HepG2 (cell line): Measurements from ENCODE around the gene PIK3R5. TPM values are rescaled to one million over a fixed set of nuclear protein-coding genes. Genes with fewer than 3 reads are reported as not detected.
"Not testable (repeated sequence)": the region's sequence is repeated elsewhere in the genome, so short reads cannot be mapped to it uniquely, and the experiment has no call there.

Source experiments
- ATAC-seq: fragments of 200-7000 bp; cut with Tn5 transposase; 3 replicates; pipeline ENCODE4 v1.9.1; 2020; ENCODE audit warnings: mild to moderate bottlenecking, moderate library complexity
- BruUV-seq: library from RNA; stranded (reverse); fragments of 400-500 nt; replicated peaks from 2 replicates; lab custom pipeline; 2021; lab: Mats Ljungman, UMichigan
- CTCF ChIA-PET: fragments of 300-600 bp; formaldehyde crosslinking; extraction: SDS; loops from one replicate; lab custom pipeline; 2021; ENCODE audit warnings: low total read pairs, inconsistent platforms, low intra/inter-chr PET ratio; lab: Yijun Ruan, JAX
- POLR2A ChIA-PET: fragments of 350-600 bp; sonication (Branson Sonifier 250); formaldehyde crosslinking; loops from one replicate; lab custom pipeline; 2020; ENCODE audit warnings: antibody characterized with exemption, inconsistent platforms; lab: Yijun Ruan, JAX
- DNase-seq: peaks from one replicate; pipeline ENCODE4 v3.0.0-alpha.2; 2015; ENCODE audit warnings: low spot score
- FAIRE-seq: peaks from 3 replicates; lab custom pipeline; 2011; peaks lifted over from hg19 to GRCh38; lab: Jason Lieb, UNC
- H2AFZ ChIP-seq: one replicate; pipeline ENCODE4 v1.6.1; 2011; ENCODE audit warnings: low read length, inconsistent platforms
- H3K27ac ChIP-seq: fragments of 300-600 bp; 3 replicates; pipeline ENCODE4 v1.8.0; 2011; ENCODE audit warnings: mixed run types, mild to moderate bottlenecking, mixed read lengths, low read length, inconsistent platforms; ENCODE audit not compliant: insufficient read depth; ENCODE audit errors: extremely low read length
- H3K27me3 ChIP-seq, 2 experiments: fragments of 200-600 bp in 1 of 2; 2 replicates in 1 of 2; 3 replicates in 1 of 2; pipeline versions ENCODE4 v1.6.0 to v1.8.0; 2011; ENCODE audit warnings: low read length in 2 of 2, mild to moderate bottlenecking in 2 of 2, moderate library complexity in 2 of 2, inconsistent platforms in 1 of 2; ENCODE audit not compliant: insufficient read depth in 2 of 2, control insufficient read depth in 1 of 2
- H3K36me3 ChIP-seq, 2 experiments: fragments of 200-600 bp in 1 of 2; replicated peaks in 1 of 2; 2 replicates in 1 of 2; 3 replicates in 1 of 2; pipeline versions ENCODE4 v1.5.1 to v1.8.0; 2011; ENCODE audit warnings: low read length in 2 of 2, inconsistent platforms in 1 of 2; ENCODE audit not compliant: insufficient read depth in 2 of 2, control insufficient read depth in 1 of 2
- H3K4me1 ChIP-seq: 2 replicates; pipeline ENCODE4 v1.5.1; 2012; ENCODE audit warnings: low read length, inconsistent platforms; ENCODE audit not compliant: insufficient read depth
- H3K4me2 ChIP-seq: 2 replicates; pipeline ENCODE4 v1.6.0; 2011; ENCODE audit warnings: low read depth, low read length, inconsistent platforms
- H3K4me3 ChIP-seq, 3 experiments: fragments of 200-600 bp in 1 of 3; sonication (generic), shearing (Covaris generic) in 1 of 3; replicated peaks in 1 of 3; 2 replicates each; pipeline ENCODE4 v1.5.1; 2011 to 2016; ENCODE audit warnings: low read length in 3 of 3, inconsistent platforms in 2 of 3, low read depth in 2 of 3, mild to moderate bottlenecking in 2 of 3, control low read depth in 1 of 3, mixed read lengths in 1 of 3; ENCODE audit not compliant: insufficient read depth in 1 of 3
- H3K79me2 ChIP-seq: one replicate; pipeline ENCODE4 v1.6.1; 2011; ENCODE audit warnings: low read length, inconsistent platforms; ENCODE audit not compliant: insufficient read depth
- H3K9ac ChIP-seq: 2 replicates; pipeline ENCODE4 v1.6.0; 2011; ENCODE audit warnings: mild to moderate bottlenecking, low read depth, low read length, inconsistent platforms; ENCODE audit not compliant: insufficient read depth
- H3K9me3 ChIP-seq: 2 replicates; pipeline ENCODE4 v1.5.1; 2012; ENCODE audit warnings: mild to moderate bottlenecking, low read length
- H4K20me1 ChIP-seq: 2 replicates; pipeline ENCODE4 v1.6.0; 2011; ENCODE audit warnings: inconsistent platforms, mild to moderate bottlenecking, low read length, moderate library complexity; ENCODE audit not compliant: insufficient read depth
- ATRX ChIP-seq: sonication (generic); formaldehyde crosslinking; IDR thresholded peaks from 2 replicates; pipeline ENCODE4 v1.4.0; 2020; ENCODE audit warnings: missing genetic modification reagents, borderline replicate concordance
- KMT2A ChIP-seq: sonication (generic); formaldehyde crosslinking; IDR thresholded peaks from 2 replicates; pipeline ENCODE4 v1.4.0; 2020; ENCODE audit warnings: missing genetic modification reagents
- RBAK ChIP-seq: sonication (generic); formaldehyde crosslinking; IDR thresholded peaks from 2 replicates; pipeline ENCODE4 v1.5.1; 2020; ENCODE audit warnings: mild to moderate bottlenecking, missing genetic modification reagents
- ZNF251 ChIP-seq: sonication (generic); formaldehyde crosslinking; IDR thresholded peaks from 2 replicates; pipeline ENCODE4 v1.9.0; 2021; ENCODE audit warnings: mild to moderate bottlenecking, missing genetic modification reagents
- ZNF549 ChIP-seq: sonication (generic); formaldehyde crosslinking; IDR thresholded peaks from 2 replicates; pipeline ENCODE4 v1.5.0; 2020; ENCODE audit warnings: missing genetic modification reagents
- WGBS: methylation state at CpG from one replicate; pipeline ENCODE4 v1.1.6; 2017; ENCODE audit warnings: low lambda C conversion rate; 5-methylcytosine and 5-hydroxymethylcytosine counted together
- in situ Hi-C: cut with HindIII; loops from 2 replicates; pipeline ENCODE4 v1.10.0; 2017; ENCODE audit warnings: low pct_unique_long_range_greater_than_20kb; ENCODE audit not compliant: extremely low pct_ligation_motif_present
- intact Hi-C: fragments of 100-400 bp; cut with micrococcal nuclease; formaldehyde crosslinking; loops from one replicate; pipeline ENCODE4 v1.10.0; 2022; ENCODE audit not compliant: unreplicated experiment
- polyA plus RNA-seq, 8 experiments: library from polyadenylated mRNA; depleted of rRNA in 3 of 8; stranded (reverse) in 7 of 8; unstranded in 1 of 8; fragments of >200 nt; fragmentation: Illumina TruSeq in 4 of 8; extraction: Trizol in 4 of 8; gene quantifications; 2 replicates each; pipeline versions ENCODE4 v1.2.1 to v1.2.3, GENCODE V29; 2011 to 2016; ENCODE audit warnings: low read depth in 4 of 8, missing spikeins in 1 of 8, mixed read lengths in 1 of 8; ENCODE audit not compliant: insufficient read depth in 1 of 8
- total RNA-seq, 5 experiments: library from RNA; depleted of rRNA; stranded (reverse); fragments of >200 nt; fragmentation: Illumina TruSeq; extraction: Trizol; gene quantifications; 2 replicates each; pipeline ENCODE4 v1.2.3, GENCODE V29; 2016; ENCODE audit warnings: low read depth in 1 of 5
- TF ChIP-seq, protein P1 (sequence below): sonication (generic); formaldehyde crosslinking; IDR thresholded peaks from 2 replicates; pipeline ENCODE4 v1.9.0; 2022; ENCODE audit warnings: missing genetic modification reagents, mild to moderate bottlenecking, borderline replicate concordance

PIK3R5 gene
- total and polyA plus RNA-seq, 2 of the 13 experiments (the other 11 are each of a cell fraction or from before 2014, with no cell fraction given): not detected

DNA sequence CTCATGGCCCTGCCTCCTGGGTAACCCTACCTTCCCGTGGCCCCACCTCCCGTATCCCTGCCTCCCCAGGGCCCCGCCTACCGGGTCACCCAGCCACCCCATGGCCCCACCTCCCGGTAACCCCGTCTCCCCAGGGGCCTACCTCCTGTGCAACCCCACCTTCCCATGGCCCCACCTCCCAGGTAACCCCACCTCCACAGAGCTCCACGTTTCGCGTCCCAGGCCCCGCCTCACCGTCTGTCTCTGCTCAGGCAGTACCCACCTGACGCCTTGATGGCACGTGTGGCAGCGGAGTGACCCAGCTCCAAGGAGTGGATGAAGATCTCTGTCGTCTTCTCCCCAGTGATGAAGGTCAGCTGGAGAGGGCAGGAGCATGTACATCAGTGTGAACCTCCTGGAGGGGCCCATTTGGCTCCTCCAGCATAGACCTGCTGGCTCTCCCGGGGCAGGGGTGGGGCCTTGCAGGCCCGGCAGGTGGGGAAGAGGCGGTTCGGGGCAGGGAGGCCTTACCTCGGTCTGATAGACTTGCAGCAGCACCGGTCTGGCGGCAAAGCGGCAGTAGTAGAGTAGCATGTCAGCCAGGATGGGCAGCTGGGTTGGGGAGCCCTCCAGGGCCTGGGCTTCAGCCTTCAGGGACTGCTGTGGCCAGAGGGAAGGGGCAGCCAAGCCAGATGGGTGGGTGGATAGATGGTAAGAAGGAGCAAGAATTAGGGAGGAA is 79.4 kb downstream of the PIK3R5 start:
- DNase-seq (no peak), FAIRE-seq (no peak), ATAC-seq (no peak)
- no TSS peak for BruUV-seq
- Histone ChIP-seq H3K9me3 (no peaks in the 10 kb centered on the region), H3K9ac (no peak overlapping the region), H4K20me1 (no peaks in the 10 kb centered on the region), H3K27me3 (peaks cover 6 to 18% of the 10 kb centered on the region in 2 experiments; a peak in 4 of 5 replicates), H2AFZ (no peak overlapping the region), H3K4me2 (no peak overlapping the region), H3K36me3 (no peaks in the 10 kb centered on the region), H3K27ac (no peak overlapping the region), H3K79me2 (no peaks in the 10 kb centered on the region), H3K4me1 (no peaks in the 10 kb centered on the region), H3K4me3 (no peak overlapping the region)
- POLR2A ChIA-PET: no interaction called here
- intact Hi-C loops (no loop called here), in situ Hi-C loops (no loop called here)
- TF ChIP-seq KMT2A (CRISPR knock-in tag) (no peak), ATRX (no peak), ZNF251 (CRISPR knock-in tag) (no peak), RBAK (CRISPR knock-in tag) (no peak), ZNF549 (CRISPR knock-in tag) (no peak)
- TF ChIP-seq, protein P1, sequence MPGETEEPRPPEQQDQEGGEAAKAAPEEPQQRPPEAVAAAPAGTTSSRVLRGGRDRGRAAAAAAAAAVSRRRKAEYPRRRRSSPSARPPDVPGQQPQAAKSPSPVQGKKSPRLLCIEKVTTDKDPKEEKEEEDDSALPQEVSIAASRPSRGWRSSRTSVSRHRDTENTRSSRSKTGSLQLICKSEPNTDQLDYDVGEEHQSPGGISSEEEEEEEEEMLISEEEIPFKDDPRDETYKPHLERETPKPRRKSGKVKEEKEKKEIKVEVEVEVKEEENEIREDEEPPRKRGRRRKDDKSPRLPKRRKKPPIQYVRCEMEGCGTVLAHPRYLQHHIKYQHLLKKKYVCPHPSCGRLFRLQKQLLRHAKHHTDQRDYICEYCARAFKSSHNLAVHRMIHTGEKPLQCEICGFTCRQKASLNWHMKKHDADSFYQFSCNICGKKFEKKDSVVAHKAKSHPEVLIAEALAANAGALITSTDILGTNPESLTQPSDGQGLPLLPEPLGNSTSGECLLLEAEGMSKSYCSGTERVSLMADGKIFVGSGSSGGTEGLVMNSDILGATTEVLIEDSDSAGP (CRISPR knock-in tag): no peak
- 58% methylated on average over 23 of the region's 23 CpGs for WGBS
- CTCF ChIA-PET: no interaction called here

DNA sequence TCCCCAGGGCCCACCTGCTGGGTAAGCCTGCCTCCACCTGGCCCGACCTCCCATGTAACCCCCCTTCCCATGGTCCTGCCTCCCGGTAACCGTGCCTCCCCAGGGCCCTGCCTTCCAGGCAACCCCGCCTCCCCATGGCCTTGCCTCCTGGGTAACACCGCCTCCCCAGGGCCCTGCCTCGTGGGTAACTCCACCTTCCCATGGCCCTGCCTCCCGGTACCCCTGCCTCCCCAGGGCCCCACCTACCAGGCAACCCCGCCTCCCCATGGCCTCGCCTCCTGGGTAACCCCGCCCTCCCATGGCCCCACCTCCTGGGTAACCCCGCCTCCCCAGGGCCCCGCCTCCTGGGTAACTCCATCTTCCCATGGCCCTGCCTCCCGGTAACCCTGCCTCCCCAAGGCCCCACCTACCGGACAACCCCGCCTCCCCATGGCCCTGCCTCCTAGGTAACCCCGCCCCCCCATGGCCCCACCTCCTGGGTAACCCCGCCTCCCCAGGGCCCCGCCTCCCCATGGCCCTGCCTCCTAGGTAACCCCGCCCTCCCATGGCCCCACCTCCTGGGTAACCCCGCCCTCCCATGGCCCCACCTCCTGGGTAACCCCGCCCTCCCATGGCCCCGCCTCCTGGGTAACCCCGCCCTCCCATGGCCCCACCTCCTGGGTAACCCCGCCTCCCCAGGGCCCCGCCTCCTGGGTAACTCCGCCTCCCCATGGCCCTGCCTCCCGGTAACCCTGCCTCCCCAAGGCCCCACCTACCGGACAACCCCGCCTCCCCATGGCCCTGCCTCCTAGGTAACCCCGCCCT is 80.1 kb downstream of the PIK3R5 start:
- H3K4me2 ChIP-seq, in situ Hi-C loops, H3K79me2 ChIP-seq, ATAC-seq, H4K20me1 ChIP-seq, CTCF ChIA-PET, H3K36me3 ChIP-seq, FAIRE-seq, intact Hi-C loops, H3K9ac ChIP-seq, H3K9me3 ChIP-seq, POLR2A ChIA-PET, DNase-seq, BruUV-seq, H3K4me1 ChIP-seq, H3K4me3 ChIP-seq, H2AFZ ChIP-seq, H3K27ac ChIP-seq: not testable (repeated sequence)
- 41% methylated on average over 26 of the region's 30 CpGs for WGBS
- H3K27me3 ChIP-seq: peaks cover 2 to 22% of the 10 kb centered on the region in 2 experiments; a peak in 4 of 5 replicates
